GM12875 (cell line): ENCODE results near the gene ERMARD.
A peak's percentile ranks its signal among the peaks of the same experiment; 100 is the strongest.

Source experiments
- H3K4me3 ChIP-seq: one replicate; pipeline ENCODE4 v1.5.1; 2011; ENCODE audit warnings: low read depth, low read length, control low read depth
- TF ChIP-seq, protein P1 (sequence below): IDR thresholded peaks from 2 replicates; pipeline ENCODE4 v1.5.1; 2011; ENCODE audit warnings: low read depth, mild to moderate bottlenecking, control low read depth, inconsistent platforms, low read length, moderate library complexity, borderline replicate concordance; ENCODE audit not compliant: insufficient read depth

Gene ERMARD

DNA sequence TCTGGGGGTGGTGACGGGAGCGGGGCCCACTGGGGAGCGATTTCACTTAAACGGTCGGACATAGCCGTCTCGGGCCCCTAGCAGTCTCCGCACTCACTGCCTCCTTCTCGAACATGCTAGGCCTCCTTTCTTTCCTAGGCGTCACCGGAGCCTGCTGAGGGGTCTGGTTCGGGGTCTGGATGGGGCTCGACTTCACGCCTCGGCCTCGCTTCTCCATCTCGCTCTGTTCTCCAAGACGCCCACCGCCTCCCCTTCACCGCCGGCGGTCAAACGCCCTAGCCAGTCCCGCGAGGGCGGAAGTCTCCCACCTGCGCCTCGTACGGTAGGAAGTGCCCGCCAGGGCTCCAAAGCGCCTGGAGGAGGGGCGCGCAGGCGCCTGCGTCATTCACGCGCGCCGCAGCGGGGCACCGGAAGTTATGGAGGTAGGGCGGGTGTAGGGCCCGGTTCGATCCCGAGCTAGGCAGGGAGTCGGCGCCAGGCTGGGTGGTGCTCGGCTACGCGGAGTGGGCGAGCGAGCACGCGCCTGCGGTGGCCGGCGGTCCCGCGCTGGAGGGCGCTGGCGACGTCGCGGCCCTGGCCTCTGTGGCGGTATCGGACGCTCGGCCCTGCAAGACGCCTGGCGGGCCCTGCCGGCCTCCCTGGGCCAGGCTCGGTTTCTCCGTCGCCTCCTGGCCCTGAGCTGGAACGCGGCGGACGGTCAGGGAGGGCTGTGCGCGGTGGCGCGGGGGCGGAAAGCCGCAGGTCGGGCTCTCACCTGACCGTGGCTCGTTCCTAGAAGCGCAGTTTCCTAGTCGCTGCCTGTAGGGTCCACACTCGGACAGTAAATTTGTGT is at the start of gene ERMARD, which contains the start of gene DYNLT2:
TSS of gene ERMARD (plus strand) at position 381 of the 832 bp plus-strand sequence. CDS start at position 417, 36 bp downstream.
TSS of gene DYNLT2 (minus strand) at position 331 of the 832 bp plus-strand sequence. CDS start at position 217, 114 bp downstream.
- TF ChIP-seq, protein P1, sequence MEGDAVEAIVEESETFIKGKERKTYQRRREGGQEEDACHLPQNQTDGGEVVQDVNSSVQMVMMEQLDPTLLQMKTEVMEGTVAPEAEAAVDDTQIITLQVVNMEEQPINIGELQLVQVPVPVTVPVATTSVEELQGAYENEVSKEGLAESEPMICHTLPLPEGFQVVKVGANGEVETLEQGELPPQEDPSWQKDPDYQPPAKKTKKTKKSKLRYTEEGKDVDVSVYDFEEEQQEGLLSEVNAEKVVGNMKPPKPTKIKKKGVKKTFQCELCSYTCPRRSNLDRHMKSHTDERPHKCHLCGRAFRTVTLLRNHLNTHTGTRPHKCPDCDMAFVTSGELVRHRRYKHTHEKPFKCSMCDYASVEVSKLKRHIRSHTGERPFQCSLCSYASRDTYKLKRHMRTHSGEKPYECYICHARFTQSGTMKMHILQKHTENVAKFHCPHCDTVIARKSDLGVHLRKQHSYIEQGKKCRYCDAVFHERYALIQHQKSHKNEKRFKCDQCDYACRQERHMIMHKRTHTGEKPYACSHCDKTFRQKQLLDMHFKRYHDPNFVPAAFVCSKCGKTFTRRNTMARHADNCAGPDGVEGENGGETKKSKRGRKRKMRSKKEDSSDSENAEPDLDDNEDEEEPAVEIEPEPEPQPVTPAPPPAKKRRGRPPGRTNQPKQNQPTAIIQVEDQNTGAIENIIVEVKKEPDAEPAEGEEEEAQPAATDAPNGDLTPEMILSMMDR, result peak; percentile 12; the same call in 1 of the 2 replicates
- H3K4me3 ChIP-seq, result peak within 1 kb of the TSS; percentile 78

DNA sequence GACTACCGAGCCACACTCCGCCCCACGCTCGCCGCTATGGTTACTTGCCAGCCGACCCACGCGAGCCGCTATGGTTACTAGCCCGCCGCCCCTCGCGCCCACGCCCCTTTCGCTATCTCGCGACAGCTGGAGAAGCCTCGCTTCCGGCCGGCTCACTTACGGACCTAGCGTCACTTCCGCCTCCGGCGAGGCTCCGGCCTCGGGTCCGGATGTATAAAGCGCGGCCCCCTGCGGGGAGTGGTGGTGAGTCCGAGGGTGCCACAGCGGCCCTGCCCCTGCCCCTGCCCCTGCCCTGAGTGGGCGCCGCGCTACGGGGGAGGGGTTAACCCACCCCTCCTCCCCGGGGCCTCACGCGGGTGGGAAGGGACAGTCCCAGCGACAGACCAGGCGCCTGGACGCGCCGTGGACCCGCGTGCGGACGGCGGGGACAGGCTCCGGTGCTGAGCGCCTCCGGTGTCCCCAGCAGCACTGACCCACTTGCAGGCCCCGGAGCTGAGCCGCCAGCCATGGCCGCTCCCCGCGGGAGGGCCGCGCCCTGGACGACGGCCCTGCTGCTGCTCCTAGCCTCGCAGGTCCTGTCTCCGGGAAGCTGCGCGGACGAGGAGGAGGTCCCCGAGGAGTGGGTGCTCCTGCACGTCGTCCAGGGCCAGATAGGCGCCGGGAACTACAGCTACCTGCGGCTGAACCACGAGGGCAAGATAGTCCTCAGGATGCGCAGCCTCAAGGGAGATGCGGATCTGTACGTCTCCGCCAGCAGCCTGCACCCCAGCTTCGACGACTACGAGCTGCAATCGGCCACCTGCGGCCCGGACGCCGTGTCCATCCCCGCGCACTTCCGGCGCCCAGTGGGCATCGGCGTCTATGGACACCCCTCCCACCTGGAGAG is 49.2 kb upstream of the ERMARD start, which contains the start of the genes C6orf120 and WDR27:
TSS of gene C6orf120 (plus strand) at position 173 of the 886 bp plus-strand sequence. CDS start at position 507, 334 bp downstream.
TSS of gene WDR27 (minus strand) at position 76 of the 886 bp plus-strand sequence. CDS start 13,024 bp downstream, outside the sequence.
- peak within 1 kb of the TSS; percentile 76 for H3K4me3 ChIP-seq
- TF ChIP-seq, protein P1, result no peak

DNA sequence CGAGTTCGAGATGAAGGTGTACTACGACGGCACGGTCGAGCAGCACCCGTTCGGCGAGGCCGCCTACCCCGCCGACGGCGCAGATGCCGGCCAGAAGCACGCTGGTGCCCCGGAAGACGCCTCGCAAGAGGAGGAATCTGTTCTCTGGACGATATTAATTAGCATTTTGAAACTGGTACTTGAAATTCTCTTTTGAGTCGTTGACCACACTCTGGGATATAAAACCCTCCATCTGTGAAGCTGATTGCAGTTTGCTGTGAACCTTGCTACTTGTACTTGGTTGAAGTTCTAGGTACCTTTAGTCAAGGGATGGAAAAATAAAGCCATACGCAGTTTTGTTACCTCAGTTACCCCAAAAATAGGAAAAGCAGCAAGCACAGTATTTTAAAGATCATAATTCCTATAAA is 48.6 kb upstream of the ERMARD start:
- H3K4me3 ChIP-seq, result peak overlapping the region; percentile 76
- TF ChIP-seq, protein P1, result no peak

DNA sequence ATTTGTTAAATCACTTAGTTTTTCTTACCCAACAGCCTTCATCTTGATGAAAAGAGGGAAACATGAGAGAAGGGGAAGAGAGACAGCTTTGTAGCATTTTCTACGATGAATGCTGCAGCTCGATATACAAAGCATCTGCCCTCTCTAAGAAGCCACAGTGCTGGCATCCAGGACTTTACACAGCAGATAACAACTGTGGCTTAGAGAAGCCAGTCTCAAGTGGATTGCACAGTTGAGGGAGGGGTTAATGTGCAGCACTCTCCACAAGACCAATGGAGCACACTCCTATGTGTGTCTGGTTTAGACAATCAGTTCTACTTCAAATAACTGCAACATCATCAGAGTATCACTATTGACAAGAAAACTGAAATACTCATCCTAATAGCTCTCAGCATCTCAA is 43.6 kb upstream of the ERMARD start:
- TF ChIP-seq, protein P1, result no peak
- no peak overlapping the region for H3K4me3 ChIP-seq

DNA sequence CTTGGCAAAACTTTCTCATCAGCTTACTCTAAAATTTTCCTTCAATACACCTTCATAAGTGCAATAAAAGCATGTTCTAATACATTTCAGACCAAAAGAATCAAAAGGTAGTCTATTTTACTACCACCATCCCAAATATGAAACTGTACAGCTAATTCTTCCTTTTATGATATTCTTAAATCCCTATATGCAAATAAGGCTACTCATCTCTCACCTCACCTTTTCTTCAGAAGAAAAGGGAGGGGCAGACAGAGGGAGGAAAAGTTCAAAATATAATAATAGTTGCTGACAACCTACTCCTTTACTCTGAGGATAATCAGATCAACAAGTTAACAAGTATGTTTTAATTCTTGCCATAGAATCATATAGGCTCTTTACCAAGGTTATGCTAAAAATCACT is 42.1 kb upstream of the ERMARD start:
- TF ChIP-seq, protein P1, result no peak
- H3K4me3 ChIP-seq, result no peak overlapping the region

DNA sequence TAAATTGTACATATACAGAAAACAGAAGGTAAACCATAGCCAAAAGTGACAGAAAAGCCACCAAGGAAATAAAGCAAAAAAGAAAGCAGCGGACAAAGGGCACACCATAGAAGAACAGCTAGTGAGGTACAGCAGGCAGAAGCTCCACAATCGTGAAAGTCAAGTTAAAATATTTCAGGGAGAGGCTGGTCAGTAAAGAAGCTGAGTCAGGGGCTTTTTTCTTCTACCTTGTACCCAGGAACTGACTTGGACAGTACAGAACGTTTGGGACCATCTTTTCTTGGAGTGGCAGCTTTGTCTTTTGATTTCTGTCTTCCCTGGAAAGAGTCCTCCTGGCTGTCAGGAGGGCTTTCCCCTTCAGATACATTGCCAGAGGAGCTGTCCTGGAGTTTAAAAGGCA is 41.4 kb upstream of the ERMARD start:
- TF ChIP-seq, protein P1, result no peak
- no peak overlapping the region for H3K4me3 ChIP-seq
